HG02798 (cell line): ENCODE measurements around the gene ITGB7.

Experiments
- ATAC-seq: cut with Tn5 transposase; IDR thresholded peaks from one replicate; pipeline ENCODE4 v1.9.1; 2021; ENCODE audit warnings: mild to moderate bottlenecking; ENCODE audit not compliant: unreplicated experiment, poor library complexity

The ITGB7 gene

DNA sequence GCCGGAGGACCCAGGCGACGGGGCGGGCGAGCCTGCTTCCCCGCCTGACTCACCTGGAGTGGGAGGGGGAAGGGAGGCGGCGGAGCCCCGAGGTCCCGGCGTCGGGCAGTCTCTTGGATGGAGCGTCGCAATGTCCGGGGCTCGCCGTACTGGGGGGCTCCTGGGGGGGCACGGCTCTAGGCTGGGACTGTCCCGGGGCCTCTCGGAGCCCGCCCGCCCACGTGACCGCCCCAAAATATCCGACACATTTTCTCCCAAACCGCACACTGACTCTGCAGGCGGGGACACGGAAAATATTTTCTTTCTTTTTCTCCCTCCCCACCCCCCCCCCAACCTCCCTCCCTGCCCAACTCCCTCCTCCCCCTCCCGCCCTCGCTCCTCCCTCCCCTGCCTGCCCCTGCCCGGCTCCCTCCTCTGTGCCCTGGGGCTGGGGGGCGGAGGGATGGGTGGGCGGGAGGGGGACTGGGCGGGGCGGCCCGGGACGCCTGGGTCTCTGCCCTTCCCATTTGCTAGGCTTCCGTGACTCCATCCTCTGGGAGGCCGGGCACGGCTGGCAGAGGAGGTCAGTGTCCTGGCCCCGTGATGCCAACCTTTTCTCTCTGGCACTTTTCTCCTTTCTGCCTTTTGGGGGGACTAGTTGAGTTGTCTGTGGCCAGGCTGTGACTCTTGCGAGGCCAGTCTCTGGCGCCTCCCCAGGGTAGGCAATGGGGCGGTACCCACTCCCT lies 25.0 kb upstream of the ITGB7 start, which contains the start of gene RARG:
Gene RARG (minus strand): TSS at position 289 of the 725 bp plus-strand sequence. CDS start 4,664 bp downstream, outside the sequence.
- peak; percentile 47 for ATAC-seq

- ATAC-seq = no peak
Observed at GRCh38 chr12:53231671-53231920, 24.5 kb upstream of the ITGB7 start.

- no peak for ATAC-seq
Observed at GRCh38 chr12:53230108-53230845, 23.2 kb upstream of the ITGB7 start.

DNA sequence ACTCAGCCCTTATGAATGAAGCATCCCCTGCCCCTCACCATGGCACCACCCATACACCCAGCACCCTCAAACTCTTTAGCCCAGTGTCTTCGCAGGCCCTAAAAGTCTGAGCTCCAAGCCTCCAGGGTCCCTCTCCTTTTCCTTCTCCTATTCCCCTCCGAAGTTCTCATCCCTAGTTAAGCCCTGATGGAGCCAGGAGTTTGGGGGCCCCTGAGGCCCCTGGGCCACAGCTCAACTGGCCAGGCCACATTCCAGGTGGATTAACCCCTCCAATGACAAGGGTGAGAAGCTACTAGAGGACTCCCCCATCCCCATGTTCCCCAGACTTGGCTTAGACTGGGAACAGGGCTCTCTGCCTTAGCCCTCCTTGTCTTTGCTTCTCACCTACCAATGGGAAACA lies 22.4 kb upstream of the ITGB7 start:
- no peak for ATAC-seq

DNA sequence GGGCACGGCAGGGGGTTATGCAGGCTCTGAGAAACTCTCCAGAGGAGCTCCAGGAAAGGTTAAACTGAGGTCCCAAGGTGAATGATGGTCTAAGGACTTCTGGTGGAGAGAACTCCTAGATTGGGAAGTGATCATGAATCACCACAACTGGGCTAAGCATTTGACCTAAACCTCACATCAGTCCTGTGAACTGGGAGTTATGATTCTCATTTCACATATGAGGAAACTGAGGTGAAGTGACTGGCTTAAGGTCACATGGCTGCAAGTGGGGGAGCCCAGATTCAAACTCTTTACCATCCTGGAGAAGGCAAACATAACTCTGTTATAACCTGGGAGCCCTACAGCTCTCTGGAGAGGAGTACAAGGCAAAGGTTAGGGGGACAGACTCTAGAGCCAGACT lies 20.8 kb upstream of the ITGB7 start:
- no peak for ATAC-seq

GRCh38 chr12:53227341-53227740 lies 20.3 kb upstream of the ITGB7 start:
- no peak for ATAC-seq

DNA sequence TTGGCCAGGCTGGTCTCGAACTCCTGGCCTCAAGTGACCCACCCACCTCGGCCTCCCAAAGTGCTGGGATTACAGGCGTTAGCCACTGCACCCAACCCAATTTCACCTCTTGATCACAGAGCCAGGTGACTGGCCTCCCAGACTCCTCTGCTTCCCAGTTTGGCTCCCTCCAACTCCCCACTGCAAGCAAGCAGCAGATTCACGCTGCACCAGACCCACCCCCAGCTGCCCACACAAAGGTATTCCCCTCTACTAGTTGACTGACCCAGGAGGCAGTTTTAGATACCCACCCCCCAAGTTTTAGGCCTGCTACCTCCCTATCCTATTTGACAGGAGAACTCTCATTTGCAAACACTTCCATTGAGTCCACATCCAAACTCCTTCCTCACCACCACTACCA lies 19.8 kb upstream of the ITGB7 start:
- no peak for ATAC-seq

- no peak for ATAC-seq
Observed at GRCh38 chr12:53225635-53226424, 18.8 kb upstream of the ITGB7 start.

GRCh38 chr12:53224897-53225634 lies 18.0 kb upstream of the ITGB7 start:
- ATAC-seq = no peak

GRCh38 chr12:53224061-53224896 lies 17.2 kb upstream of the ITGB7 start:
- ATAC-seq = no peak

DNA sequence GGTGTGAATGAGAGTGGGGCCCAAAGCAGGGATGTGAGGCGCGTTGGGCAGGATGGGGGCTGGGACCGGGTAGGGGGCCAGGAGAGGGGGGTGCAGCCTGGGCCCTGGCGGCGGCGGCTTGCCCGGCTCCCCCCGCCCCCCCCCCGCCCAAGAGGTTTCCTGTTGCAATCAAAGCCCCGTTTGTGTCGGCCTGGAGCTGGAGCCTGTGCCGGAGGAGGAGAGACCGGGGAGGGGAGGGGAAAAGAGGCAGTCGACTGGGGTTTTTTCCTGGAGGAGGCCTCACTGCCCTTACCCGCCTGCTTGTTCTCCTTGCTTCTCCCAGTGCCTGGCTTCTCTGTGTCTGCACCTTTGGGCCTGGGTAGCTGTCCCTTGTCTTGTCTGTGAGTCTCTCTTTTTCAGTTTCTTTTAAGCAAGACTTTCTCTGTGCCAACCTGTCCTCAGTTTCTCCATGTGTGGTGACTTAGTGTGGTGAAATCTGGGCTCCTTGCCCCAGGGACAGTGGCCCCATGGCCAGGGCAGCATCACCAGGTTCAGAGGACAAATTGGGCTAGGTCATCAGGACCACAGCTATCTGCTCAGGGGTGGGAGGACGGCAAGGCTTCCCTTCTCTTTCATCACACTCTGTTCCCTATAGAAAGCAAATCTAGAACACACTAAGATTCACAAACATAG lies 16.5 kb upstream of the ITGB7 start:
- no peak for ATAC-seq

GRCh38 chr12:53222806-53223261 lies 15.8 kb upstream of the ITGB7 start:
- no peak for ATAC-seq

DNA sequence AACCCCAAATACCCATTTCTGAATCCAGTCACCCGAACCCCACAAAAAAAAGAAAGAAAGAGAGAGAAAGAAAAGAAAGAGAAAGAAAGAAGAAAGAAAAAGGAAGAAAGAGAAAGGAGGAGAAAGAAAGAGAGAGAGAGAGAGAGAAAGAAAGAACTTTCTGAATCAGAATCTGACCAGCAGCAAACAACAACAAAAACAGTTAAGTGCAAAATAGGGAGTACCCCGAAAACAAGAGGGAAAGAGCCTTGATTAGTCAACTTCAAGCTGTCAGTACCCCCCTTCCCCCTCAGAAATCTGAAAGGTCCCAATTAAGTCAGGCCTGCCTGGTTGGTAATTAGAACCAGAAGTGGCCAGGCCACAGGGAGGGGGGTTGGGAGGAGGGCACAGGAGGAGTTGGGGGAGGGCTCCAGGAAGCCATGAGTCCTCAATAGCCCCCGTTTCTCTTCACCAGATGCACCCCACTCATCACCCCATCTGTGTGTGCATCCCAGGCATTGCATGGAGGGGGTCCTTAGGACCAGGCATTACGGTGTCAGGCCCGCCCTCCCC lies 15.2 kb upstream of the ITGB7 start:
- ATAC-seq = no peak

DNA sequence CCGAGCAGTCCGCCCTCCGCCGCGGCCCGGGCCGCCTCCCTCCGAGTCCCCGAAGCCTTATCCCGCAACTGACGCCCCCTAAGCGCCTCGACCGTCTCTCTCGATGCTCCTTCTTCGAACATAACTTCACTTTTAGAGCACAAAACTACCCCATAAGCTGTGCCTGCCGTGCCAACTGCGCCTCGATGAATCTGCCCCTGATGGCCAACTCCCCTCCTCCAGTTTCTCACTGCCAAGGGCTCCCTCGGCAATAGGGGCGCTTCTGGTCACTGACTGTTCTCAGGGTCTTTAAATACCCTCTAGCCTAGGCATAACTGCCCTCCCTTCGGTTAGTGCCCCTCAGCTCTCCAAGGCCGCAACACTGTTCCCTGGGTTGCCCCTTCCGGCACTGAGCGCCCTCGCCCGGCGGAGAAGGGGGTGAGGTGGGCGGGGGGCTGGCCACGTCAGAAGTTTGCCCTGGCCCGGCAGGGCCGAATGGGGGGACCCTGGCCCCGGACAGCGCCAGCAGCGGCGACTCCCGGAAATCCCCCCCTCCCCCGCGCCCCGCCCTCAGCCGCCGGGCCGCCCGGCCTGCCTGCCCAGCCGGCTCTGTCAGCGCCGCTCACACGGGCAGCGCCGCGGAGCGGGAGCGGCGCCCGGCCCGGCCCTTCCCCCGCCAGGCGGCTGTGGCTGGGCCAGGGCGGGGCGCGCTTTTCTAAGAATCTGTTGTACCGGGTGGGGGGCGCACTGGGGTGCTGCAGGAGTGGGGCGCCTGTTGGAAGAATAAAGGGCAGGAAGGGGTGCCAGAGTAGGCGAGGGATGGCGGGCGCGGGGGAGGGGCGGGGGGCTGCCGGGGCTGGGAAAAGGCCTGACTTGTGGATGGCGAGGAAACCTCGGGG lies 14.4 kb upstream of the ITGB7 start:
- ATAC-seq = peak; percentile 27

- ATAC-seq = peak; percentile 53
Observed at GRCh38 chr12:53220694-53221202, 13.7 kb upstream of the ITGB7 start.

- ATAC-seq = peak; percentile 33
Observed at GRCh38 chr12:53219956-53220693, 13.1 kb upstream of the ITGB7 start.
